ENCODE measurements around the gene CD44. TPM values are rescaled to one million over a fixed set of nuclear protein-coding genes. Genes with fewer than 3 reads are reported as not detected.

The CD44 gene
- total RNA-seq, 1 donor from 2014 or later = 268 TPM

DNA sequence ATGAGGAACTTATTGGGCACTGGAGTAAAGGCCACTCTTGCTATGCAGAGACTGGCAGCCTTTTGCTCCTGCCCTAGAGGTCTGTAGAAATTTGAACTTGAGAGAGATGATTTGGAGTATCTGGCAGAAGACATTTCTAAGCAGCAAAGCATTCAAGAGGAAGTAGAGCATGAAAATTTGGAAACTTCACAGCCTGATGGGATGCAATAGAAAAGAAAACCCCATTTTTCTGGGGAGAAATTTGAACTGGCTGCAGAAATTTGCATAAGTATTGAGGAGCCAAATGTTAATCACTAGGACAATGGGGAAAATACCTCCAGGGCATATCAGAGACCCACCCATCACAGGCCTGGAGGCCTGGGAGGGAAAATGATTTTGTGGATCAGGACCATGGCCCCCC, 29.9 kb upstream of the CD44 start:
- DNase-seq (ENCODE audit: low read depth) = no peak
- TF ChIP-seq, protein P1, sequence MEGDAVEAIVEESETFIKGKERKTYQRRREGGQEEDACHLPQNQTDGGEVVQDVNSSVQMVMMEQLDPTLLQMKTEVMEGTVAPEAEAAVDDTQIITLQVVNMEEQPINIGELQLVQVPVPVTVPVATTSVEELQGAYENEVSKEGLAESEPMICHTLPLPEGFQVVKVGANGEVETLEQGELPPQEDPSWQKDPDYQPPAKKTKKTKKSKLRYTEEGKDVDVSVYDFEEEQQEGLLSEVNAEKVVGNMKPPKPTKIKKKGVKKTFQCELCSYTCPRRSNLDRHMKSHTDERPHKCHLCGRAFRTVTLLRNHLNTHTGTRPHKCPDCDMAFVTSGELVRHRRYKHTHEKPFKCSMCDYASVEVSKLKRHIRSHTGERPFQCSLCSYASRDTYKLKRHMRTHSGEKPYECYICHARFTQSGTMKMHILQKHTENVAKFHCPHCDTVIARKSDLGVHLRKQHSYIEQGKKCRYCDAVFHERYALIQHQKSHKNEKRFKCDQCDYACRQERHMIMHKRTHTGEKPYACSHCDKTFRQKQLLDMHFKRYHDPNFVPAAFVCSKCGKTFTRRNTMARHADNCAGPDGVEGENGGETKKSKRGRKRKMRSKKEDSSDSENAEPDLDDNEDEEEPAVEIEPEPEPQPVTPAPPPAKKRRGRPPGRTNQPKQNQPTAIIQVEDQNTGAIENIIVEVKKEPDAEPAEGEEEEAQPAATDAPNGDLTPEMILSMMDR (IDR thresholded peaks at IDR 0.05; ENCODE audit: insufficient read depth, low read length, poor library complexity, severe bottlenecking) = no peak
- no peak overlapping the region for H3K4me3 ChIP-seq (ENCODE audit: low read depth, low read length)
- H3K36me3 ChIP-seq (ENCODE audit: control insufficient read depth, insufficient read depth, low read length) = no peaks in the 10 kb centered on the region
- no peaks in the 10 kb centered on the region for H3K27me3 ChIP-seq (ENCODE audit: control insufficient read depth, insufficient read depth, low read length)

DNA sequence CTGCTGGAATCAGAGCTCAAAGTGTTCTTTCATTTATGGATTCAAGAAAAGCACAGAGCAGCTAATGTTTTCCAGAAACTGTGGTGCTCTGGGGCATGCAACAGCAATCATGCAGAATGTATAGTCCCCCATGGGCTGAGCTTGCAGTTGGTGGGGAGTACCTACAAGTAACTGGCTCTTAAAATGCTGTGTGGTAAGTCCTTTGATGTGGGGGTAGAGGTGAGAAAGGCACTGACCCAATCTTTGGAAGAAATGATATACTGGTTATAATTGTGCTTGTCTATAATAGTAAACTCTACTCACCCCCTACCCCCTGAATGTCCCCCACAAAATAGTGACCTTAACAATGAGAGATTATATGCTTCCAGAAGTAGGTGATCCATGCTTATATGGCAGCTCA, 29.1 kb upstream of the CD44 start:
- TF ChIP-seq, protein P1 (IDR thresholded peaks at IDR 0.05; ENCODE audit: insufficient read depth, low read length, poor library complexity, severe bottlenecking) = no peak
- DNase-seq (ENCODE audit: low read depth) = no peak
- no peak overlapping the region for H3K4me3 ChIP-seq (ENCODE audit: low read depth, low read length)
- H3K27me3 ChIP-seq (ENCODE audit: control insufficient read depth, insufficient read depth, low read length) = no peaks in the 10 kb centered on the region
- H3K36me3 ChIP-seq (ENCODE audit: control insufficient read depth, insufficient read depth, low read length) = no peaks in the 10 kb centered on the region

DNA sequence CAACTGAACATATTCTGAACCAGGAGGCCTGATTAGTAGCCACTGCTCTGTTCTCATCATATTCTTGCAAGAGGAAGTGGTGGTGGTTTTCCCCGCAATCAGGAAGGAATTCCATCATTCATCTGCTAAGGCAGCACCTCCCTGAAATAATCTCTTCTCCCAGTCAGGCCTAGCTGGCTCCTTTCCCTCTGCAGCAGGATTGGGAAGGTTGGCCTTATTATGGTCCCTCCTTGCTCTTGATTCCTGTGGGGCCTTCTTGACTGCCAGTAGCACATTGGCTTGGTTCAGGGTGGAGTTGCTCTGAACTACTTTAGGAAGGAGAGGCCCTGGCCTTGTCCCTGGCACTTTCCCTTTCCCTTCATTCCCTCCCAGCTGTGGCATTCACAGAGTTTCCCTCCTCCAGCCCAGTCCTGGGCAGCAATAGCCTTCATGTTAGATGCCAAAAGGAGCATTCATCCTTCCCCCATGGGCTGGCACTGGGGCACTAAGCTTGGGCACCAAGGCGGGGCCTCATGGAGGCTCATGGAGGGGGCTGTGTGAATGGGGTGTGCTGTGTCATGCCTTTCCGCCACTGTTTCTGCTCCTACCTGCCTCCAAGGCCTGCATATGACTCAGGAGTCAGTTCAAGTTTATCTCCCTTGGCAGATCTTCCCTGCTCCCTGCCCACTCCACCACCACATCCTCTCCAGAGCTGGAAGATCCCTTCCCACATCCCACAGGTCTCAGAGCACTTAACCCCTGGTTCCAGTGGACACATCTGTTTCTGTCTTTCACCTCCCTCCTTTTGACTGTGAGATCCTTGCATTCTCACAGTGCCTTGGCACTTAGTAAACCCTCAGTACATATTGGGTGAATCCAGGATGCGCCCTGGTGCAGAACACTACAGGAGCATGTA, 27.6 kb upstream of the CD44 start:
- H3K4me3 ChIP-seq (ENCODE audit: low read depth, low read length) = no peak overlapping the region
- no peaks in the 10 kb centered on the region for H3K36me3 ChIP-seq (ENCODE audit: control insufficient read depth, insufficient read depth, low read length)
- H3K27me3 ChIP-seq (ENCODE audit: control insufficient read depth, insufficient read depth, low read length) = no peaks in the 10 kb centered on the region
- peak; percentile 42 for DNase-seq (ENCODE audit: low read depth)
- TF ChIP-seq, protein P1 (IDR thresholded peaks at IDR 0.05; ENCODE audit: insufficient read depth, low read length, poor library complexity, severe bottlenecking) = no peak

DNA sequence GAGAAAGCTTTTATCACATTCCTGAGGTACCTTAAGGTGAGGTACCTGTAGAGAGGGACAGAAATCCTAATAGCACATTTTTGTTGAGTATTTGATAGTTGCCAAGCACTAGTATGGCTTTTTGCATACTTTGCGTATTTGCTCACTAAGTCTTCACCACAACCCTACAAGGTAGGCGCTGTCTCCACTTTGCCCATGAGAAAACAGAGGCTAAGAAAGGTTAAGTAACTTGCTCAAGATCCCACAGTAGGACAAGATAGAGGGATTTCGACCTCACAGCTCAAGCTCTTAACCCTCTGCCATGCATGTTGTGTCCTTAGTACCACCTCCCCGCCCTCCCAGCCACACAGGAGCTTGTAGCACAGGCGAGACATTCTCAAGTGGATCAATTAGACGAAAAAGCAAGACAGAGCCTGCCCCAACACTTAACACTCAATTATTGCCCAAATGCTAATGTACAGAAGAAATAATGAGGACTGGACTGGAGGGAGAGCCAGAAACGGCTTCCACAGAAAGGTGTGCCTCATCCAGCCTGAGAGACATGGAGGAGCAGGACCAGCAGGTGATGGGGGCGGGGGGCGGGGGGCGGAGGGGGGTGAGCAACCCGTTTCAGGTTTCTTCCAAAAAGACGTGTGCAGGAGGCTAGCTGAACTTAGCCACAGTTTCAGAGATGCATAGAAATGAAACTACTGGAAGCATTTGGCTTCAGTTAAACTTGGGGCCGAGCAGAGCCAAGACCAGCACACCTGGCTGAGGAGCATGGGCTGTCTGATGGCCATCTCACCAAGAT, 26.7 kb upstream of the CD44 start:
- Histone ChIP-seq H3K36me3 (ENCODE audit: control insufficient read depth, insufficient read depth, low read length) (no peaks in the 10 kb centered on the region), H3K4me3 (ENCODE audit: low read depth, low read length) (no peak overlapping the region), H3K27me3 (ENCODE audit: control insufficient read depth, insufficient read depth, low read length) (no peaks in the 10 kb centered on the region)
- no peak for DNase-seq (ENCODE audit: low read depth)
- TF ChIP-seq, protein P1 (IDR thresholded peaks at IDR 0.05; ENCODE audit: insufficient read depth, low read length, poor library complexity, severe bottlenecking) = no peak

DNA sequence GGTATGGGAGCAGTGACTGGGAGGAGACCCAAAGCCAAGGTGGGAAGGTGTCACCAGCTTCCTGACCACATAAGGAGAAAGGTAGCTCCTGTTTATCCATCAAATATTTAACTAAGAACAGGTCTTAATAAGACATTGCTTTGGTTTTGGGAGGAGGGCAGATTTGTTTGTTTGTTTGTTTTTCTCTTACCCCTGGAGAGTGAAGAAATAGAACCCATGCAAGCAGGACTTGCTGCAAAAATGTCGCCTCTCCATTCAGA, 26.2 kb upstream of the CD44 start:
- Histone ChIP-seq H3K4me3 (ENCODE audit: low read depth, low read length) (no peak overlapping the region), H3K36me3 (ENCODE audit: control insufficient read depth, insufficient read depth, low read length) (no peaks in the 10 kb centered on the region), H3K27me3 (ENCODE audit: control insufficient read depth, insufficient read depth, low read length) (no peaks in the 10 kb centered on the region)
- TF ChIP-seq, protein P1 (IDR thresholded peaks at IDR 0.05; ENCODE audit: insufficient read depth, low read length, poor library complexity, severe bottlenecking) = no peak
- DNase-seq (ENCODE audit: low read depth) = no peak

Measured in kidney epithelial cell (primary cell).